Measurements from ENCODE around the gene PEX6.

- TF ChIP-seq POLR2A (IDR thresholded peaks at IDR 0.05; ENCODE audit: low read depth, low read length) (no peak), POLR2AphosphoS5 (IDR thresholded peaks at IDR 0.05; ENCODE audit: low read depth, low read length) (no peak)
Measured at GRCh38 chr6:42925248-42925857, 53.6 kb downstream of the PEX6 start.

All from GM12892 (cell line).